ENCODE results near the gene CLEC16A.

CLEC16A gene

DNA sequence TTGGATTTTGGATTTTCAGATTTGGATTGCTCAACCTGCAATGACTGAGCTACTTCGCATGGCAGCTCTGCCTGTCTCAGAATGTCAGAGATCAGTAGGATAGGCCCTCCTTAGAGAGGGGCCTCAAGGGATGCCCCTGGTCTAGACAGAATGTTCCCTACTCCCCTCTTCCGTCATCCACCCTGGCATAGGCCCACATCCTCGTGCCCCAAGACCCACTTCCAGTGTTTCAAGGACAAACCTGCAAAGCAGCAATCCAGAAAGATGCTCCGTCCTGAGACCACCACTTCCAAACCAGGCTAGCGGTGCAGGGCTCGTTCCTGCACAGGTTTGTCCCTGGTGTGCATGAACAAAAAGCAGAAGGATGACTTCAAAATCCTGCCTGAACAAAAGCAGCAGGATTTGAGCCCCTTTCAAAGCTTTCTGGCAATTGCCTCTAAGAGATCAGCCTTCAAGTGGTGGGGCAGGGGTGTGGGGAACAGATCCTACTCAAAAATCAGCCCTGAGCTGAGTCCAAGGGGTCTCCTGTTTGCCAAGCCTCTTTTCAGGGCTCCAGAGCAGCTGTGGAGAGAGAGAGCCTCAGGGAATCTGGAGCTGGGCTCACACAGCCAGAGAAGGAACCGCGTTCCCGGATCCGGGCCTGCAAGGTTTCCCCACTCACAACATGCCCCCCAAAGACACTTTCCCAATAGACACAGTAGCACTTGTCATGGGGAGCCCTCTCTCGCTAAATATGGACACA is 190.5 kb downstream of the CLEC16A start:
- CTCF ChIA-PET, result interaction anchor here (0.9 to 2.3 kb wide), 3 partner anchors 121 to 180 kb away, joined by 3 to 6 read pairs (median 3); partner anchors contain the start of gene SOCS1
- TF ChIP-seq, protein P1, sequence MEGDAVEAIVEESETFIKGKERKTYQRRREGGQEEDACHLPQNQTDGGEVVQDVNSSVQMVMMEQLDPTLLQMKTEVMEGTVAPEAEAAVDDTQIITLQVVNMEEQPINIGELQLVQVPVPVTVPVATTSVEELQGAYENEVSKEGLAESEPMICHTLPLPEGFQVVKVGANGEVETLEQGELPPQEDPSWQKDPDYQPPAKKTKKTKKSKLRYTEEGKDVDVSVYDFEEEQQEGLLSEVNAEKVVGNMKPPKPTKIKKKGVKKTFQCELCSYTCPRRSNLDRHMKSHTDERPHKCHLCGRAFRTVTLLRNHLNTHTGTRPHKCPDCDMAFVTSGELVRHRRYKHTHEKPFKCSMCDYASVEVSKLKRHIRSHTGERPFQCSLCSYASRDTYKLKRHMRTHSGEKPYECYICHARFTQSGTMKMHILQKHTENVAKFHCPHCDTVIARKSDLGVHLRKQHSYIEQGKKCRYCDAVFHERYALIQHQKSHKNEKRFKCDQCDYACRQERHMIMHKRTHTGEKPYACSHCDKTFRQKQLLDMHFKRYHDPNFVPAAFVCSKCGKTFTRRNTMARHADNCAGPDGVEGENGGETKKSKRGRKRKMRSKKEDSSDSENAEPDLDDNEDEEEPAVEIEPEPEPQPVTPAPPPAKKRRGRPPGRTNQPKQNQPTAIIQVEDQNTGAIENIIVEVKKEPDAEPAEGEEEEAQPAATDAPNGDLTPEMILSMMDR (IDR thresholded peaks at IDR 0.05; ENCODE audit: insufficient read depth, low read length, missing control alignments), result no peak

DNA sequence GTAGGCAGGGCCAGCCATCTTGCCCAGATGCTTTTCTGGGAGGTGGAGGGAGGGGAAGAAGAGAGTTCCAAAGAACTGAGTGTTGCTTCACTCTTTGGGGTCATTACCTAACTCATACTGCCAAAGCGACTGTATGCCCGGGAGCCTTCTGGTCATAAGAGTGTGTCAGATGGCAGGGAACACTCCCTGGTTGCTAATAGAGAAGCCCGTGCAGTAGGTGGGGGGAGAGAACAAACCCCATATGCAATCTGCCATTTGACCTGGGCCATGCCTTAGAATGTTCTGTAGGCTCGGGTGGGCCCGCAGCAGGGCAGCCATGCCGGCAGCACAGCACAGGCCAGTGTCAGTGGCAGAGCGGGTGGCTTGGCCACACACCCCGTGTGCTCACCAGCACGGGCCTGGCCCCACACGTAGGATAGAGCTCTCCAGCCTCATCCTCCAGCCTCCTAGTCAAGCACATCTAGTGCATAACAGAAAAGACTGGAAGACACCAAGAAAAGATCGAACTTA is 191.2 kb downstream of the CLEC16A start:
- POLR2A ChIA-PET, result interaction anchor here (2.9 kb wide), 1 partner anchor 120 kb away, joined by 13 read pairs; the partner anchor contains the start of gene SOCS1
- no peak overlapping the region for H3K4me3 ChIP-seq (ENCODE audit: low read depth, low read length)
- no peak for DNase-seq (ENCODE audit: low read depth, low spot score)
- CTCF ChIA-PET, result interaction anchor here (2.3 kb wide), 1 partner anchor 120 kb away, joined by 6 read pairs; the partner anchor contains the start of gene SOCS1
- TF ChIP-seq, protein P1 (IDR thresholded peaks at IDR 0.05; ENCODE audit: insufficient read depth, low read length, missing control alignments), result no peak

More for the DNA sequence above, 190.5 kb downstream of the CLEC16A start:
- POLR2A ChIA-PET, result interaction anchor here (1.8 to 2.9 kb wide), 2 partner anchors 55 to 121 kb away, joined by 5 to 13 read pairs; partner anchors contain the start of gene SOCS1
- H3K4me3 ChIP-seq (ENCODE audit: low read depth, low read length), result no peak overlapping the region
- DNase-seq (ENCODE audit: low read depth, low spot score), result no peak

GRCh38 chr16:11136600-11136999 is 192.2 kb downstream of the CLEC16A start:
- DNase-seq (ENCODE audit: low read depth, low spot score), result no peak

GRCh38 chr16:11138022-11138768 is 193.8 kb downstream of the CLEC16A start:
- CTCF ChIA-PET, result interaction anchor here (2.2 kb wide), 1 partner anchor 117 kb away, joined by 8 read pairs; the partner anchor contains the start of gene SOCS1
- TF ChIP-seq, protein P1 (IDR thresholded peaks at IDR 0.05; ENCODE audit: insufficient read depth, low read length, missing control alignments), result no peak
- POLR2A ChIA-PET, result interaction anchor here (0.5 to 1.5 kb wide), 2 partner anchors 46 to 118 kb away, joined by 3 to 4 read pairs; partner anchors contain the start of gene SOCS1
- no peak overlapping the region for H3K4me3 ChIP-seq (ENCODE audit: low read depth, low read length)
- DNase-seq (ENCODE audit: low read depth, low spot score), result no peak

More at GRCh38 chr16:11136600-11136999, 192.2 kb downstream of the CLEC16A start:
- POLR2A ChIA-PET, result interaction anchor here (1.1 kb wide), 1 partner anchor 8 kb away, joined by 3 read pairs; no protein-coding TSS in a partner anchor
- no peak overlapping the region for H3K4me3 ChIP-seq (ENCODE audit: low read depth, low read length)
- TF ChIP-seq, protein P1 (IDR thresholded peaks at IDR 0.05; ENCODE audit: insufficient read depth, low read length, missing control alignments), result no peak
- CTCF ChIA-PET, result no interaction called here

- ChIA-PET CTCF (interaction anchor here (1.0 to 2.2 kb wide), 3 partner anchors 10 to 117 kb away, joined by 3 to 8 read pairs (median 4); partner anchors contain the start of gene SOCS1), POLR2A (interaction anchor here (1.5 kb wide), 1 partner anchor 117 kb away, joined by 3 read pairs; the partner anchor contains the start of gene SOCS1)
- no peak overlapping the region for H3K4me3 ChIP-seq (ENCODE audit: low read depth, low read length)
- DNase-seq (ENCODE audit: low read depth, low spot score), result no peak
- TF ChIP-seq, protein P1 (IDR thresholded peaks at IDR 0.05; ENCODE audit: insufficient read depth, low read length, missing control alignments), result no peak
Observed at GRCh38 chr16:11138769-11139325, 194.5 kb downstream of the CLEC16A start.
